Embryonic facial prominence (tissue), 1 donor: ENCODE measurements around the gene STK11IP.

ENCODE experiments used
- DNase-seq: peaks from one replicate; pipeline ENCODE4 v3.0.0-alpha.2; 2016; ENCODE audit errors: extremely low spot score

STK11IP gene

GRCh38 chr2:219562049-219563020 is 35.3 kb upstream of the STK11IP start:
- DNase-seq: no peak

DNA sequence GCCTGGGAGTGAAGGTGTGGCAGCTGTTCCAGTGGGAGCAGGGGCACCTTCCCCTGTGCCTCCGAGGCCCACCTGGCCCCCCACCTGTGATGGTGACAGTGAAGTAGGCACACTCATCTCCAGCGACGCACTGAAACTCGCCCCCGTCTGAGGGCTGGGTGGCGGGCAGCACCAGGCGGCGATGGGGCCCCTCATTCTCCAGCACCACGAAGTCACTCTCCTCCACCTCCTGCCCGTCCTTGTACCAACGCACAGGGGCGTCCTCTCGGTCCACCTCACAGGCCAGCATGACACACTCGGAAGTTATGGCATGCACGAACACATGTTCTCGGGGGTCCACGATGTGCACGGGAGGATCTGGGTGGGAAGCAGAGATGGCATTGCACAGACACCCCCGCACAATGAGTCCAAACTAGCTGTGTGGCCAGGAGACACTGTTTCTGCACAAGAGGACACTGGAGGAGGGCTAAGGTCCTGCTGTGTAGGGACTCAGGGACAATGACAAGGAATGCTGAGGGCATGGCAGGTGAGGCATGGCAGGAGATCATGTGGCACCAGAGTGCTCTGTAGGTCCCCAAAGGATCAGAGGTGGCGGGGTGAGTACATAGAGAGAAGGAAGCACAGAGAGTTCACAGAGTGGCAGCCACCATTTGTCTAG is 34.3 kb upstream of the STK11IP start:
- DNase-seq: no peak

GRCh38 chr2:219565130-219566080 is 32.3 kb upstream of the STK11IP start:
- no peak for DNase-seq

- DNase-seq: no peak
Measured at GRCh38 chr2:219566640-219567039, 31.0 kb upstream of the STK11IP start.

GRCh38 chr2:219567131-219567530 is 30.5 kb upstream of the STK11IP start:
- no peak for DNase-seq

DNA sequence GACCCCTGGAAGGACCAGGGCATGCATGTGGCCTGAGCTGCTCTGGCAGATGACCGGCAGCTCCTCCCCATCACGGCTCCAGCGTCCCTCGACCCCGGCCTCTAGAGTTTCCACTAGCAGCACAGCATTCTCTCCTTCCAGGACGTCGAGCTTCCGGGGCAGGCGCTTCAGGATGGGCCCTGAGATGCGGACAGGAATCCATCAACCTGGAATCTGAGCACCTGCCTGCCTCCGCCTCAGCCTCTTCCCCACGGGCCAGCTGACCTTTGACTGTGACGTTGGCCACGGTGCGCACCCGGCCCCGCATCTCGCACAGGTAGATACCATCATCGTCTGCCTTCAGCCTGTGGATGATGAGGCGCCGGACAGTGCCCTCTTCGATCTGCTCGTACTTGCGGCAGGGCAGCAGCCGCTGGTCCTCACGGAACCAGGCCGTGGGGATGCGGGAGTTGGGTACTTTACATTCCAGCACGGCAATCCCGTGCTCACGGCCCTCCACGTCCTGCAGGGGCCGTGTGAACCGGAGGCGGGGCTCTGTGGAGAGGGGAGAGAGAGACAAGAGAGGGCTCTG is 29.8 kb upstream of the STK11IP start:
- DNase-seq: no peak

DNA sequence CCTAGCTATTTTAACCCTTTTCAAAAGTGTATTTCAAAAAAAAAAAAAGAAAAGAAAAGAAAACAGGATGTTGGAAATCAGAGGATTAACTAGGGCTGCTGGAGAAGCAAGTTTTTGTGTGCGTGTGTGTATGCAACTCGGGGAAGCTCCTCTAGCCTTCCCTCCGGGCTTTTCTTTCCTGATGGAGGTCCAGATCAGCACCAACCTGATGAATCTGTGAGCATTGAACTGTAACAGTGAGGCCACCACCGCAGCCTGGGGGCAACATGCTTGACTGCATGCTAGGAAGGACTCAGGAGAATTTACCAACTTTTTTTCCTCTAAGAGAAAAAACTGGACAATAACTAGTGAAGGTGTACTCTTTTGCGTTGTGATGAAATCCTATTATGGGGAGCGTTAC is 28.6 kb upstream of the STK11IP start:
- DNase-seq: no peak

DNA sequence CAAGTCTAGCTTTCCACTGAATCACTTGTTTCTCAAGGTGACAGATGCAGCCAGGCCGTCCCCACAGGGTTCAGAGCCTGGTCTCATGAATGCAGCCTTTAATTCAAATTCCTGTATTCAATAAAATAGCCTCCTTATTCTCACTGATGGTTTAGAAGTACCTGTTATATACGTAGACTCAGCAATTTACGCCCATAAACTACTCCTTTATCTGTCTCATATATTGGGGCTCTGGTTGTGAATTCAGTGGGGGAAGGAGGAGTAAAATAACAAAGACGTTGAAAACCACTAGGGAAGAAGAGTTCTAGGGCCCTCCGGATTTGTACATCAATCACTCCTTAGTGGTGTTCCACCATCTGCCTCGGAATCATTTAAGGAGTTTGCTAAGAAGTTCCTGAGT is 28.0 kb upstream of the STK11IP start:
- DNase-seq: no peak

DNA sequence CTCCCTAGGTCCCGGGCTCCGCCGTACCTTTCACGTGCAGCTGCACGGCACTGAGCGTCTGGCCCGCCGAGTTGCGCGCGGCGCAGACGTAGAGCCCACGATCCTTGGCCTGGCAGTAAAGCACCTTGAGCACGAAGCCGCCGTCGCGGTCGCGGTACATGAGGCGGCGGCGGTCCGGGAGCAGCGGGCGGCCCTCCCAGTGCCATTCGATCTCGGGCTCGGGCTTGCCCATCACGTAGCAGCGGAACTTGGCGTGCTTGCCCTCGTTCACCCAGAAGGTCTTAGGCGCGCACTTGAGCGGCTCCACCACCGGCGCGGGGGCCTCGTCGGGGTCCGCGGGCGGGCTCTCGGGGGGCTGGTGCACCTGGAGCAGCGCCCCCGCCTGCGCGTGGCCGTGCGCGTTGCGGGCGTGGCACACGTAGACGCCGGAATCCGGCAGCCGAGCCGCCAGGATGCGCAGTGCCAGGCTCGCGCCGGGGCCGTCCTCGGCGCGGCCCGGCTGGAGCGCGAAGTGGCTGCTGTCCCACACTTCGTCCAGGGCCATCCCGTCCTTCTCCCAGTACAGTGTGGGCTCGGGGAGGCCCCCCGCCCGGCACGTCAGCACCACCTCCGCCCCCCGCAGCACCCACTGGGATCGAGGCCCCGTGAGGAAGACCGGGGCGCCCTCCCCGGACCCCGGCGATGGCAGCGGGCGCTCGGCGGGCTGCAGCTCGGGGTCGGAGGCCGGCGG is 27.3 kb upstream of the STK11IP start:
- no peak for DNase-seq

GRCh38 chr2:219570924-219571310 is 26.7 kb upstream of the STK11IP start:
- no peak for DNase-seq

- DNase-seq: peak; percentile 54
Measured at GRCh38 chr2:219571311-219572236, 26.1 kb upstream of the STK11IP start, which contains the start of gene OBSL1. OBSL1 (minus strand) TSS chr2:219571539; CDS start chr2:219571232, 307 bp downstream.

DNA sequence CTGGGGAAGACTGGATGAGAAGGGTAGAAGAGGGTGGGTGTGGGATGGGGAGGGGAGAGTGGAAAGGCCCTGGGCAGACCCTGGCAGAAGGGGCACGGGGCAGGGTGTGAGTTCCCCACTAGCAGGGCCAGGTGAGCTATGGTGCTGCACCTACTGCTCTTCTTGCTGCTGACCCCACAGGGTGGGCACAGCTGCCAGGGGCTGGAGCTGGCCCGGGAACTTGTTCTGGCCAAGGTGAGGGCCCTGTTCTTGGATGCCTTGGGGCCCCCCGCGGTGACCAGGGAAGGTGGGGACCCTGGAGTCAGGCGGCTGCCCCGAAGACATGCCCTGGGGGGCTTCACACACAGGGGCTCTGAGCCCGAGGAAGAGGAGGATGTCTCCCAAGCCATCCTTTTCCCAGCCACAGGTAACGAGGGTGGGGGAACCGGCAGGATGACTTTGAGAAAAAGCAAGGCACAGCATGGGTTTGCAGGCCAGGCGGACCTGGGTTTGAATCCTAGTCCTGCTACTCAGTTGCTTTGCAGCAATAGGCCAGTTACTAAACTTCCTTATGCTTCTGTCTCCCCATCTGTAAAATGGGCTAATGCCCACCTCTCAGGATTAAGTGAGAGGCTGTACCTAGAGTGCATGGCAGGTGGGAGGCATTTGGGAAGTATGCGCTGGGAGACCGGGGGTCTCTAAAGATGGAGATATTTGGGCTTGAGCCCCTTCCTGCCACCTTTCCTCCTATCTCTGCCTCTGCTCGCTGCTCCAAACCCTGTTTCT is 25.2 kb upstream of the STK11IP start, which contains the start of gene INHA:
Gene INHA, plus strand, starts transcription at position 74 of the 765 bp plus-strand sequence. Its CDS starts 65 bp downstream, at position 139.
- DNase-seq: no peak

DNA sequence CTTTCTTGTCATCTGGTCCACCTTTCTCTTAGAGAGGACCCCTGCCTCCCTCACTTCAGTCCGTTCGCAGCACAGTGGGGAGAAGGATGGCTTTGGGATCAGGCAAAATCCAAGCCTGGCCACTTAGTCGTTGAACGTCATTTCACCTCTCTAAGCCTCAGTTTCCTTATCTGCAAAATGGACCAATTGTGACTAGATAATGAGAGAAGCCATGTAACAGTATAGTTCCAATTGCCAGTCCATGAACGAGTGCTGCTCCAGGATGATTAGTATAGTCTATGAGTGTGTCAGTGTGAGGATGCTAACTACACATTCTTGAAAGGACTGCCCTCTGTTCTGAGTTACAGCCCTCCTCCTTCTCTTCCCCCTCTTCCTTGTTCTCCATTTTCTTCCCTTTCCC is 24.5 kb upstream of the STK11IP start:
- no peak for DNase-seq

DNA sequence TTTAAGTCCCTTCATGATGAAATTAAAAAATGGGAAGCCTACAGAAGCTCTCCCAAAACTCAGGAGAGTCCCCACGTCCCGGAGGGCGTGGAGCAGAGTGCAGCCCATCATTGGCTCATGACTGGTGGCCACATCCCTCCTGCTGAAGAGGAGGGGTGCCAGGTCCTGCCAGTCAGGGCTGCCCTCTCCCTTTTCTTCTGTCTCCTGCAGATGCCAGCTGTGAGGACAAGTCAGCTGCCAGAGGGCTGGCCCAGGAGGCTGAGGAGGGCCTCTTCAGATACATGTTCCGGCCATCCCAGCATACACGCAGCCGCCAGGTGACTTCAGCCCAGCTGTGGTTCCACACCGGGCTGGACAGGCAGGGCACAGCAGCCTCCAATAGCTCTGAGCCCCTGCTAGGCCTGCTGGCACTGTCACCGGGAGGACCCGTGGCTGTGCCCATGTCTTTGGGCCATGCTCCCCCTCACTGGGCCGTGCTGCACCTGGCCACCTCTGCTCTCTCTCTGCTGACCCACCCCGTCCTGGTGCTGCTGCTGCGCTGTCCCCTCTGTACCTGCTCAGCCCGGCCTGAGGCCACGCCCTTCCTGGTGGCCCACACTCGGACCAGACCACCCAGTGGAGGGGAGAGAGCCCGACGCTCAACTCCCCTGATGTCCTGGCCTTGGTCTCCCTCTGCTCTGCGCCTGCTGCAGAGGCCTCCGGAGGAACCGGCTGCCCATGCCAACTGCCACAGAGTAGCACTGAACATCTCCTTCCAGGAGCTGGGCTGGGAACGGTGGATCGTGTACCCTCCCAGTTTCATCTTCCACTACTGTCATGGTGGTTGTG is 23.0 kb upstream of the STK11IP start:
- no peak for DNase-seq

DNA sequence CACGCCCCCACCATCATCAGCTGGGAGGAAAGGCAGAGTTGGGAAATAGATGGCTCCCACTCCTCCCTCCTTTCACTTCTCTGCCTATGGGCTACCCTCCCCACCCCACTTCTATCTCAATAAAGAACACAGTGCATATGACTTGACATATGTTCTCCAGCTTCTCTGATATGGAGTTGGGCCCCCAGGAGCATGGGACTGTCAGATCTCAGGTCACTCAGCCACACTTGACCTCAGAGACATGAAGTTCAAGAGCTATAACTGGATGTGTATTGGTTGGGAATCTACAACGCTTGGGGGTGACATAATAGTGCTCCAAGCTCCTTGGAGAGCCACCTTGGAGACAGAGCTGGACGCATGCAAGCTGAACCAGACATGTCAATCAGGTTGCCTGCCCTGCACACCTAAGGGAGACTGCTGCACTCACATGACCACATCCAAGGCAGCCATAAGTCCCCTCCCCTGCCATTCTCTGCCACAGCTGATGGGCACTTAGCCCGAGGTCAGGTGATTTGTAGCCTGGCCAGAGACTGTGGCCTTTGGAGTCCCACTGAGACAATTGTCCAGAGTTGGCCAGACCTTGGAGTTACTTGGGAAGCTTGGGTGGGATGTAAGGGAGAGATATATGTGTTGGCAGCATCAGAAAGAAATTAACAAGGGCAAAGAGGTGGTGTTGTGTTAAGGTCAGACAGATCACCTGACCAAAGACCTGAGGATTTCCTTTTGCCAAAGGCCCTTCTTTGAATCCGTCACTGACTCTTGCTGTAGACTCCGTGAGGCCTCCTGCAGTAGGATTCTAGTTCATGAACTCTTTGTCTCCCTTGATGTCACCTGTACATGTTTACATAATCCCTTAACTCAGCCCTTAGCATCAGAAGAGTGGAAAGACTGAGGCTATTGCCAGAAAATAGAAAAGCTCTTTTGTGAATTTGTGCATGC is 21.8 kb upstream of the STK11IP start:
- DNase-seq: no peak

DNA sequence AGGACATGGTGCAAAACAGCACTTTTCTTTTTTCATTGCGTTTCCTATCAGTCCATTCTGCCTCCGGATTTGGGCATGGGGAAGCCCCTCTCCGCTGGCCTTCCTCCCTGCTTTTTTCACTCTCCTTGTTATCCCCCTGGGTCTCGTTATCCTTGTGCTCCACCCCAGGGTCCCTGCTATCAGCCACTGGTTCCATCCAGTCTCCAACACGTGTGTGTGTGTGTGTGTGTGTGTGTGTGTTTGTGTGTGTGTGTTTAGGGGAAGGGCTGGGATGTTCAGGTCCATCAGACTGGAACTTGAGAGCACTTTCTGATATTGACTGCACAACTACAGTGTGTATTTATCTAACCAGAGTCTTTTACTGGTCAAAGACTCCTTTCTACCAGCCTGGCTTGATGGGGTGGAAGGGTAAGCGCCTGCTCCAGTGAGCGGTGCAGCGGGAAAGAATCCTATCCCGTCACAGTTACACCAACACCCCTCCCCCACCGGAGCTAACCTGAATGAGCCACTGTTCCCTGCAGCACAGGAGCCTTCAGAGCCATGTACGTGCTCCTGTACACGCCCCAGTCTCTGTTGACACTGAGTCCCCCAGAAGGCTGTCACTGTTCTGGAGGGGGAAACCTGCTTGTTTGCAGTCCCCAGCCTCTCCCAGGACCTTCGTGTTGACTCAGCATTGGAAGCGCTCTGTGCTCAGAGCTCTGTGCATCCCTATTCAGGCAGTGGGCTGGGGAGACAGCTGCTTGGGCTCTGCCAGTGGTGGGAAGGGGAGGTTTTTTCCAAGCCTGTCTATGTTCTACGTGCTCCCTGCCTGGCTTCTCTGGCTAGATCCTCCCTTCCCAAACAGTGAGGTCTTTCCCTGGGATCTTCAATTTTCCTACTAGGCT is 20.9 kb upstream of the STK11IP start:
- peak; percentile 32 for DNase-seq
